NCI-H748 (cell line): Measurements from ENCODE around the gene PDZD2.
"Not testable (repeated sequence)": the region's sequence is repeated elsewhere in the genome, so short reads cannot be mapped to it uniquely, and the experiment has no call there.

Experiments
- DNase-seq: peaks from one replicate; lab custom pipeline; 2025; ENCODE audit not compliant: unreplicated experiment; lab: John Stamatoyannopoulos, UW

The PDZD2 gene

DNA sequence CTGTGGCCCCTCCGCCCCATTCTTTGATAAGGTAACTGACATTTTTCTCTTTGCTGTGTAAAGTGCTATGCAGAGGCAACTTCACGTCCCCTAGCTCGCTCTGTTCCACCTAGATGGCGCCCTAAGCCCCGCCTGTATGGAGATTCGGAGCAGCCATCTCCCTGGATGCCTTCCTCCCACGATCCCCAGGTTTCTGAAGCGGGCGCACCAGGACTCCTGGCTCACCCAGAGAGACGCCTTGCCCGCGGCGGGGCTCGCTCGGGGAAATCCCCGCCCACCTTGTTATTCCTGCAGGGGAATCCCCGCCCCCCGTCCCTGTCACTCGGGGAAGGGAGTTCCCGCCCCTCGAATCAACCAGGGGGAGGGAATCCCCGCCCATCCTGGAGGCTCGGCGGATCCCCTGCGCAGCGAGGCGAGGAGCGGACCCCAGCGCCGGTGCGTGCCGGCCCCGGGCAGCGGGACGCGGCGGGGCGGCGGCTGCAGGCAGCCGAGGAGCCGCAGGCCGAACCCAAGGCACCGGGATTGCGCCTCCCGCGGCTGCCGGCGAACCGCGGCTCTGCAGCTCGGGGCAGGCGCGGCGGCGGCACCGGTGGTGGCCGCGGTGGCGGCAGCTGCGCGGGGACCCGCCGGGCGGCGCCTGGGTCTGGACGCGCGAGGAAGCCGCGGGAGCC, at the start of gene PDZD2:
Gene PDZD2, plus strand, starts transcription at position 384 of the 671 bp plus-strand sequence.
- DNase-seq: peak; percentile 98

DNA sequence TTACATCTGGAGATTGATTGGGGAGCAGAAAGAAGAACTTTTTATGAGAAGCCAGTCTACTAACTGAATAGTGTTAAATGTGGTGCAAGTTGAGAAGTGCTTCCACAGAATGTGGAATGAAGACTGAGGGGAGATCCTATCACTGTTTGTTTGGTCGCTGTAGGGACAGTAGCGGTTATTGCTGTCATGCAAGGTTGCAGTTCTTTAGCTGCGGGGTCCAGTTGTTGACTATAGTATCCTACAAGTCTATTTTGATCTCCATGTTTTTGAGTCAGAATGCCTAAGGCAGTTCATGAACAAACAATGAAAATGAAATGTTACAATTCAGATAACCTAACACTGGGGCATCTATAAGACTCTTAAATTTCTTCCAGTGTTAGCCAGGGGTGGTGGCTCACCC, 45.3 kb upstream of the PDZD2 start:
- no peak for DNase-seq

DNA sequence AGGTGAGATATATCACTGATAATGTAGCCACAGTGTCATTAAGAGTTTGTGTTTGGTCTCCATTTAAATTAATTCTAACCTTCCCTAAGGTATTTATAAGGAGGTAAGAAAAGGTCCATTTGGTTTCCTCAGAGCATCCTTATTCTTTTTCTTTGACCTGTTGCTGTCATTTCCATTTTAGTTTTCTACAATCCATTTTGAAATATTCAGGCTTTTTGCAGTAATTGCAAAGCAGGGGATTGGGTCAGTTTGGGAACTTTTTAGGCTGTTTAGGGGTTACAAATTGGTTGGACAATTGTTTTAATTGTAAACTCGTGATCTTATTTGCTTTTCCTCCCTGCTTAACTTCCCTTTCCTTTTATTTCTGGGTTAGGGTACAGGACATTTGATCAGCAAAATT, 42.6 kb upstream of the PDZD2 start:
- no peak for DNase-seq

DNA sequence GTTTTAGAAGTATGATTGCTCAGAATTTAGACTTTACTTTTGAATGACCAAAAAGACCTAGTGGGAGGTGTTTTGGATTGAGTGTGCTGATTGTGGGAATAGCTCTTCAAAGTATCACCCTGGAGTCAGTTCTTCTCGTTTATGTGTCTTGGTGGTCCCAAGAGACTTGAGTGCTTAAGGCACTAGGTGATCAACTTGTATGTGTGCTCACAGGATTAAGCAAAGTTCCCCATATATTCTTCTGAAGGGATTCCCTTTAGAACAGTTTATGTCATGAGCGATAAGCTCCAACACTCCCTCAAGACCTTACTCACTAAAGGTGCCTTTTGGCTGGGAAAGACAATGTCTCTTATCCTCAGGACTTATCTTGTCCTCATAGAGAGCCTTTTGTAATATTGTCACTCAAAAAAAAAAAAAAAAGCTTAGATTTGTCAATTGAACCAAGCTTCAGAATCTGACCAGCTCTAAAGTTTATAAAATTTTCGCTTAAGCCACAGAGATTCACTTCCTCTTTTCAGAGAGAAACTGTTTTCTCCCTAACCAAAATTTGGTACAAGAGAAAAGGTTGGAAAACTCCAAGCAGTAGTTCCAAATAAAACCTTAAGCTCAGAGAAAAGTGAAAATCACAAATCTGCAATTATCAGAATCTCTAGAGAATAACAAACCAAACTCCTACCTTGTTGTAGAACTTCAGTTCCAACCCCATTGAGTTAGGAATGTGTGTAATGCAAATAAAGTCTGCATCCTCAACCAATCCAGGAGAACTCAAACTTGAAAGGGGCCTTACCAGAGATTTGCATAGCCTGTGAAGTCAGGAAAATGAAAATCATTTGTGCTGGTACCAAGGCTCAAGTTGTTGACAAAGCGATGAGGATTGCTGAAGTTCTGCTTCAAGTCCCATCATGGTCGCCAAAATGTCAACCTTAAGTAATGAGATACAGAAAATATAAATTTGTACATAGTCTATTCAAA, 40.0 kb upstream of the PDZD2 start:
- DNase-seq: no peak

DNA sequence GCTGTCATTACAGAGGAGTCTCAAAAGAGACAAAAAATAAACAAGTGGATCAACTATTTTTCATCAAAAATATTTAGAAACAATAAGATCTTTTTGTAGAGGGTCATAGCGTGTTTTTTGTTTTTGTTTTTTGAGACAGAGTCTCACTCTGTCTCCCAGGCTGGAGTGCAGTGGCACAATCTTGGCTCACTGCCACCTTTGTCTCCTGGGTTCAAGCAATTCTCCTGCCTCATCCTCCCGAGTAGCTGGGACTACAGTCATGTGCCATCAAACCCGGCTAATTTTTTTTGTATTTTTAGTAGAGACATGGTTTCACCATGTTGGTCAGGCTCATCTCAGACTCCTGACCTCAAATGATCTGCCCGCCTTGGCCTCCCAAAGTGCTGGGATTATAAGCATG, 36.6 kb upstream of the PDZD2 start:
- not testable (repeated sequence) for DNase-seq

DNA sequence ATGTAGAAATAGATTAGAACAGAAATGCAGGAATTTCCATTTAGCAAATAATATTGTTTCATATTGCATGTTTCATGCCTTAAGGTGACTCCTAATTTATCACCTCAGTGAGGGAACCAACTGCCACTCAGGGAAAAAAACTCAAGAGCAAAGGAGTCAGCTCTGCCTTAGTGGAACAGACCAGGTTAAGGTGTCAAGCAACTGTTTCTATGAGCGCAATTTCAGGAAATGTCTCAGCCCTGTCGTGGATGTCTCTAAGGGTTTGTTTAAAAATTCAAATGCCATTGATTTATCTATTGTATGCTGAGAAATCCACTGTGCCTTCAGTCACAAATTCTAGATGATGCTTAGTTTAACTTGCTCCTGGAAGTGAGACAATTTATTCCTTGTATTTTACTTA, 34.7 kb upstream of the PDZD2 start:
- no peak for DNase-seq

DNA sequence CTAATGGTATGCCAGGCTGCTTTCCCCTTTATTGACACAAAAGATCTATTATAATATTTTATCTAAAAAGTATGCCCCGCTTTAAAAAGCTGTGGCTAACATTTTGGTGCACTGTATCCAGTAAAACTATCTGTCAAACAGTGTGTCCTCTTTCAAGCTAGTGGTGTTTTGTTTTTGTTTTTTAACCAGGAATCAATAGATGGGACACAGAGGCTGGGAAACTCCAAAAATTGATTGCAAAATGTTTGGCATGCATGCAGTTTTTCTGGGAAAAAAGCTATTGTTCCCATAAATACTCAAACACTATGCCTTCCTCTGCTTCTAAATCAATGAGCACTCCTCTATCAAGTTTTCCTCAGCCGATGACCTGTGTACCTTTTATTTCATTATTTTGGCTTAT, 34.3 kb upstream of the PDZD2 start:
- DNase-seq: no peak

DNA sequence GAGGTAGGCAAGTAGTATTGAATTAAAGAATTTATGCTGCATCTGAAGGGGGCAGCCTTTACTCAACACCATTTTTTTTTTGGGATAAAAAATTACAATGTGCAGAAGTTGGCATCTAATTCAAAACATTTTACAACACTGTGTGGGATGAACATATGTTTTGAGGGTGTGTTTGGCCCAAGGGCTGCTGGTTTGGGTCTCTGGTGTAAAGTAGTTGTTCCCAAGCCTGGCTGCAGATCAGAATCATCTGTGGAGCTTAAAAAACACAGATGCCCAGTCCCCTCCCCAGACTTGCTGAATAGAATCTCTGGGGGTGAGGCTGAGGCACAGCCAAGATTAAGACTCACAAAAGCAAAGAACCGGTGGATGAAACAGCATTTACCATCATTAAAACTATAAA, 33.0 kb upstream of the PDZD2 start:
- DNase-seq: no peak

DNA sequence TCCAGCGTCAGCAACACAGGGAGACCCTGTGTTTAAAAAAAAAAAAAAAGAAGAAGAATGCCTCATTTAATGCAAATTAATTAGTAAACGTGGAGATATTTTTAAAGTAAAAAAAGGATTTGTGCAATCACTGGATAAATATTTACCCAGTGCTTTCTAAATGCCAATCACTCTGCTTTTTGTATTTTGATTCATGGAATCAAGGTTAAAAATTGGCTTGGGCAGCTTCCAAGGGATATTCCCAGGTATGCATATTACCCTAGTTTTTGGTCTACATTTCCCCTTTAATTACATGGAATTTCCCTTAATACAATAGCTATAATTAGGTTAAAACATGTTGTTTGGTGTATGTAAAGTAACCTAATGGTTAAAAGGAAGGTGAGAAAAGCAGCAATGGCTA, 31.4 kb upstream of the PDZD2 start:
- no peak for DNase-seq

DNA sequence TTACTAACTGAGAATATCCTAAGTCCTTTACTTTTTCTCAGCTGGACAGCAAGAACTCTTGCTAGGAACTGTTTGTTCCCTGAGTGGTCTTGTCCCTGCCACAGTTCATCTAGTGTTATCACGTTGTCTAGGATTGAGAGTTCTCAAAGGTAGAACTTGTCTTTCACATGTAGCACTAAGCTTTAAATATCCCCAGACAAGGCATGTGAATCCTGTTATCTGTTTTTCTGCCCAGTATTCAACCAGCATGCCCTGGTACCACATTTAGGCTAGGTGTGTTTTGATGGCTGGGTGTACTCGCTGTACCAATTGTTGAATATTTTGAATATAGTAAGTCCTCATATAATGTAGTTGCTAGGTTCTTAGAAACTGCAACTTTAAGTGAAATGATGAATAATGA, 27.9 kb upstream of the PDZD2 start:
- no peak for DNase-seq

DNA sequence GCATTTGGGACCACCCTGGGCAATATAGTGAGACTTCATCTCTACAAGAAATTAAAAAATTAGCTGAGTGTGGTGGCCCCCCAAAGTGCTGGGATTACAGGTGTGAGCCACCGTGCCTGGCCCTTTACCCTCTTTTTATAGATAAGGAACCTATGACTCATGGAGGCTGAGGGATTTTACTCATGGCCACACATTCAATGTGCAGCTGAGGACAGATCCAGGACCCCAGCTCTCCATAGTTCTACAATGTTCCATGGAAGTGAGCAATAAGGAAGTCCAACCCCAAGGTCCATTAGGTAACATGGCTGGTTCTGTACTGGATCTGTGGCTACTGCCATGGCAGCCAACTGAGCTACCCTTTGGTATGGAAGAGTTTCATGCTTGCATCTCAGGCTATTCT, 25.3 kb upstream of the PDZD2 start:
- DNase-seq: no peak

DNA sequence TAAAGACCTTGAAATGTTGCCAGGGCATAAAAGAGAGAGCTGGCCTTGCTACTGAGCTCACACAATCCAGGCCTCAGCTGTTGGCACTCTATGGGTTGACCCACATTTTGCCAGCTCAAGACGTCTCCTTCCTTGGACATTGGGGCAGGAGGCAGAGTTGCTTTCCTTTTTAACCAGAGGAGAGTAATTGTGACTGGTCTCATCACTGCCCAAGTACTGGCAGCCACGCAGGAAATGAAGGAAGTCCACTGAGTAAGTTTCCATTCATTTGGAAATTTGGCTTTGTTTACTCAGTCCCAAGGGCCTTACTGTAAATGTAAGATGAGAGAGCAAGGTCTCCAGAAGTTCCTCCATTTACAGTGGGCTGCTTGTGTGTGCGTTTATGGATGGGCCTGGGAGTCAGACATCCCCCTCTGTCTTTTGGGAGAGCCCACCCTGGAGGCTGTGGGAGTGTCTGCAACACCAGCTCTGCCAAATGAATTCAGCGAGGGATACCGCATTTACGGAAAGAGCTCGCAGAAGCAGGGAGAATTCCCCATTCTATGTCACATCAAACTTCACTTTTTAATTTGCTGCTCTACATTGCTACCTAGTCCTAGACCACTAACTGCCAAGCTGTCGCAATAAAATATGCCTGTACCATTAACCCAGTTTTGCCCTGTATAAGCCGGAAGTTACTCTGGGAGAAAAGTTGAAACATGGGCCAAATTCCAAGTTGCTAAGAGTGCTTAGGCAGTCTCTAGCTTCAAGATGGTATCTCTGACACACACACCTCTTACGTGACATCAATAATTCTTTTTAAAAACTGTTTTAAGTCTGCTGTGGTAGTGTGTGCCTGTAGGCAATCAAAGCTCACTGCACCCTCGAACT, 24.5 kb upstream of the PDZD2 start:
- DNase-seq: no peak

DNA sequence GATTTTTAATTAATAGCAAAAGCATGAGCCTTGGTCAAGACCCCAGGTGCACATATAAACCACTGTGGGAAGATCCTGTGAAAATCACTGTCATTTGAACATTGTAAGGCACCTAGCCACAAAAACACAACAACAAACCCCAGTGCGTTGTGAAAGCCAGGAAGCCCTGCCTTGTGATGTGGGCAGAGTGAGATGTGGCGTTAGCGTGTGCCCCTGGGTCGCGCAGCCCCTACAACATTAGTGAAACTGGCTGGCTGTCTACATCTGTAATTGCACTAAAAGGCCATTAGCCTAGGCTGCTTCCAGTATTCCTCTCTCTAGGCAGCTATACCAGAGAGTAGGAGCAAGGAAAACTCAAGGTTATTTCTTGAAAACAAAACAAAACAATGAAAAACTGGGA, 21.1 kb upstream of the PDZD2 start:
- DNase-seq: peak; percentile 24

DNA sequence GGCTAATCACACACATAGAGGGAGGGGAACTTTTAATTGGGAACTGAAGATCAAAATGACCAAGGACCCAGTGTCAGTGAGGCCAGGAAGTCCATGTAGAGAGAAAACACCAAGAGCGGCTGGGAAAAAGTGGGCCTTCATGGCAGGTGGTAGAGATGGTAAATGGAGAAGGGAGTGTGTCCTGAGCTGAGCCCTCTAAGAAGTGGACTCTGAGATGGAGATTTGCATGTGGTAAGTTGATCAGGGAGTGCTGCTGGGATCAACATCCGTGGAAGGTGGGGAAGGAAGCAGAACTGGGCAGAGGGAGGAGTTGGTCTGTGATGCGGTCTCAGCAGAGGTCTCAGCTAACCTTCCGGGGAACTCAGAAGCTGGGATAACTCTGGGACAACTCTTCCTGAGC, 18.9 kb upstream of the PDZD2 start:
- no peak for DNase-seq

DNA sequence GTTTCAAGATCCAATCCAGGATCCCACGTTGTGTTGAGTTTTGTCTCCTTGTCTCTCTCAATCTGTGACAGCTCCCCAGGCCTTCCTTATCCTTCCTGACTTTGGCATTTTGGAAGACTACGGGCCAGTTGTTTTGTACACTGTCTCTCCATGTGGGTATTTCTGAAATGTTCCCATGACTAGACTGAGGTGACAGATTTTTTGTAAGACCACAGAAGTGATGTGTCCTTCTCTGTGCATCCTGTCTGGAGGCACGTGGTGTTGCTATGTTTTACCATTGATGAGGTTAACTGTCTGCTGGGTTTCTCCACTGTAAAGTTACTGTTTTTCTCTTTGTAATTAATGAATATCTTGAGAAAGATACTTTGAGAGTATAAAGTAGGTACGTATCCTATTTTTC, 15.7 kb upstream of the PDZD2 start:
- no peak for DNase-seq

DNA sequence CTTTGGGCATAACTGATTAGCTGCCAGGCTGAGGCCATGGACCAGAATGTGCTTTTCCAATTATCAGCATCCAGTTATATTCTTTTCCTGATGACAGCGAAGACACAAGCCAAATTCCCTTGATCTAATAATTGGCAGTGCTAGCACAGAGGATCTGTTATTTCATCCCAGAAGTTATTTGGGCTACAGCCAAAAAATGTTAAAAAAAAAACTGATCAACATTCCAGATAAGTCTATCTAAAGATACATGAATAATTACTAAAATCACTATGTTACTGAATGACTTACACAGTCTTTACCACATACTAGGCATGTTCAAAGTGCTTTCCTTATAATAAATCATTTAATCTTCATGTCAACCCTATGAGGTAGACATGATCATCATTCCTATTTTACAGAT, 13.5 kb upstream of the PDZD2 start:
- DNase-seq: no peak

DNA sequence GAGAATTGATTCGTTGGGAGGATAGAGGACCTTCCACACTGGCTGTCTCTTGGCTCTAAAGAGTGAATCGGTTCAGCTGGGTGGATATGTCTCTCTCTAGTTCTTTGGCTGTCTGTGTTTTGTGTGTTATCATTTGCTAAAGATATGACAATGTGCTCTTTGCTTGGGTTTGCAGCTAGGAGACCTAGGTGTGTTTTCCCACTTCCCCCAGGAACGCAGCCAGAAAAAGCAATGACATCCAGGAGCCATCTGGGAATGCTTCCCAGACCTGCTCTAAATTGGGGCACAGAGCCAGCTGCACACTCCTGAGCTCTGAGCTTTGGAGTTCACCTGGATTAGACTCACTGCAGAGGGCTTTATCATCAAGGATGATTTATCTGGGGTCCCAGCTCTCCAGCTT, 12.8 kb upstream of the PDZD2 start:
- DNase-seq: no peak

DNA sequence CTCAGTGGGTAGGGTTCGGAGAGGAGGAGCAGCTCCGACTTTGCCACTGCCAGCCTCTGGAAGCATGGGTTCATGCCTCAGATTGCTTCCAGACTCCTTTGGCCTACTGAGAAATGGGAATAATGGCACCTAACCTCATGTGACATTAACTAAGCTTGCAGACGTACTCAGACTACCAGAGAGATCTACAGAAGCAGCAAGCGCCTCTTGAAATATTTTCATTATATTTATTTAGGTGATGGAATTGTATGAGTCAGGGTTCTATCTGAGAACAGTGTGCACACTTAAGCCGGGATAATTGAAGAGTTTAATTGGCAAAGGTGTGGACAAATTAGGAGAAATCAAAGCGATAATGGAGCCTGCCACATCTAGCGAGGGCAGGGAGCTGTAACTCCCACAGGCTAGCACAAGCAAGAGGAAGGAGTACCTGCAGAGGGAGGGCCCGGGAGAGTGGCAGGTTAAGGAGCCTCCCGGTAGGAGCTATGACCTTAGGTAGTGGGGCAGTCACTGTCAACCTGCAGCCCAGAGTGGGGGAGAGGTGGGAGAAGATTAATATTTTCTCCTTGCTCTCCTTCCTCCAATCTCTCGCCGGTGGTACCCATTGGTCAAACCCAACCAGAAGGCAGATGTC, 12.2 kb upstream of the PDZD2 start:
- DNase-seq: peak; percentile 26

DNA sequence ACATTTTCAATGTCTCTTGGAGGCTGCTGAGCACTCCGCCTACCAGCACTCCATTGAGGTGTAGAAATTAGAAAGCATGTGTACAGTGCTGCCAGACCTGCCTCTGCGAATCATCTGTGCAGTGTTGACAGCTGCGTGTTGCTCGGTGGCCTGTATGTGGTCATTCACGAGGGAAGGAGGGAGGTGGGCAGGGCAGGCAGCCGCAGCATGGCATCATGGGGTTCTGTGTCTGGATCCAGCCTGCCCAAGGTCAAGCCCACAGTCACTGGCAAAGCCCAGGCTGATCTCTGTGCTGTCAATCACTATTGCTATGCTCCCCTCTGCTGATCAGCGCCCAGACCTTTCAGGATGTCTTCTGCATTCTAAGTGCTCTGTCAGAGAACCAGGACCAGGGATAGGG, 8.0 kb upstream of the PDZD2 start:
- DNase-seq: no peak

DNA sequence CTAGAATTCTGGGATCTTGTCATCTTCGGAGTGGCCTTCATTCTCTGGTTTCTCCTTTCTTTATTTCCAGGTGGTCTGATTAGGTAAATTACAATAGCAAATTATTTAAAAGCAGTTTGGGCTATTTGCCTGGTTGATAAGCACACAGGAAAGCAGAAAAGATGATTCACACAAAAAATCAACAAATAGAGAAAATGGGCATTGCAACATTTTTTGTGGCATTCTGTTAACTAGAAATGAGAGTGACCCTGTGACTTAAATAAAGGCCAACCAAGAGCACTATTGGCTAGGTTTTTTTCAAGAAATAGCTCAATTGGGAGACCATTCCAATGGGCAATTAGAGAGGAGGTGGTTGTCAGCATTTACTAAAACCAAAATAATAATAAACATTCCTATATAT, 6.5 kb upstream of the PDZD2 start:
- DNase-seq: no peak

DNA sequence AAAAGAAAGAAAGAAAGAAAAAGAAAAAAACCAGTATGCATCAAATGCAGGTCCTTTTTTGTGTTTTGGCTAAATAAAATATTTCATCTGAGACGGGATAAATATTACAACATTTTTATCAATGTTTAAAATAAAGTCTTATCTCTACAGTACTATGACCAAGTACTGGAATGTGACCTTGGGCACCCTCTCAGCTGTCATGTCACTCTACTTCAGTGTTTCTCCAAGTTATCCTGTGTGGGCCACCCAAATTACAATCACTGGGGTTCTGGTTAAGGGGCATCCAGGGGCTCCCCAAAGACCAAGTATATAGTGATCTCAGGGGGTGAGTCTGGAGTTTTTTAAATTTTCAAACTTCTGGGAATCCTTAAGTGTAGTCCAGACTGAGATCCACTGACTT, 3.5 kb upstream of the PDZD2 start:
- no peak for DNase-seq
